GM12875 (cell line): ENCODE results near the gene DGKB.

Source experiments
- H3K4me3 ChIP-seq: one replicate; pipeline ENCODE4 v1.5.1; 2011; ENCODE audit warnings: low read depth, low read length, control low read depth
- TF ChIP-seq, protein P1 (sequence below): IDR thresholded peaks from 2 replicates; pipeline ENCODE4 v1.5.1; 2011; ENCODE audit warnings: low read depth, mild to moderate bottlenecking, control low read depth, inconsistent platforms, low read length, moderate library complexity, borderline replicate concordance; ENCODE audit not compliant: insufficient read depth

DGKB gene

DNA sequence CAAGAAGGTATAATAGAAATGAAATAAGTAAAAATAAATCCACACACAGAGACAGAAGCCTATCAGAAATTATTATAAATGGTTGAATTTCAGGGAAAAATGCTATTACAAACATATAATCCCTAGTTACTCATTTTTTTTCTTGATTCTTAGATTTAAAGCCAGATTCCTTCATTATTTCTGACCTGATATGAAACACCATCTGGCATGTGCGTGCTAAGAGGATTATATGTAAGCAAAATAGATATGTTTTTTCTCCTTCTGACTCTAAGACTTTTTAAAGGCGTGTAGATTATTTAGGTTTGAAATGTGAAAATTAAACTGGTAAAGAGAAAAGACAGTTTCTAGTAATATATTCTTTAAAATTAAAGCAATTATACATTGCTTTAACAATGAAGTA is 676.4 kb downstream of the DGKB start:
- TF ChIP-seq, protein P1, sequence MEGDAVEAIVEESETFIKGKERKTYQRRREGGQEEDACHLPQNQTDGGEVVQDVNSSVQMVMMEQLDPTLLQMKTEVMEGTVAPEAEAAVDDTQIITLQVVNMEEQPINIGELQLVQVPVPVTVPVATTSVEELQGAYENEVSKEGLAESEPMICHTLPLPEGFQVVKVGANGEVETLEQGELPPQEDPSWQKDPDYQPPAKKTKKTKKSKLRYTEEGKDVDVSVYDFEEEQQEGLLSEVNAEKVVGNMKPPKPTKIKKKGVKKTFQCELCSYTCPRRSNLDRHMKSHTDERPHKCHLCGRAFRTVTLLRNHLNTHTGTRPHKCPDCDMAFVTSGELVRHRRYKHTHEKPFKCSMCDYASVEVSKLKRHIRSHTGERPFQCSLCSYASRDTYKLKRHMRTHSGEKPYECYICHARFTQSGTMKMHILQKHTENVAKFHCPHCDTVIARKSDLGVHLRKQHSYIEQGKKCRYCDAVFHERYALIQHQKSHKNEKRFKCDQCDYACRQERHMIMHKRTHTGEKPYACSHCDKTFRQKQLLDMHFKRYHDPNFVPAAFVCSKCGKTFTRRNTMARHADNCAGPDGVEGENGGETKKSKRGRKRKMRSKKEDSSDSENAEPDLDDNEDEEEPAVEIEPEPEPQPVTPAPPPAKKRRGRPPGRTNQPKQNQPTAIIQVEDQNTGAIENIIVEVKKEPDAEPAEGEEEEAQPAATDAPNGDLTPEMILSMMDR = no peak
- no peak overlapping the region for H3K4me3 ChIP-seq

DNA sequence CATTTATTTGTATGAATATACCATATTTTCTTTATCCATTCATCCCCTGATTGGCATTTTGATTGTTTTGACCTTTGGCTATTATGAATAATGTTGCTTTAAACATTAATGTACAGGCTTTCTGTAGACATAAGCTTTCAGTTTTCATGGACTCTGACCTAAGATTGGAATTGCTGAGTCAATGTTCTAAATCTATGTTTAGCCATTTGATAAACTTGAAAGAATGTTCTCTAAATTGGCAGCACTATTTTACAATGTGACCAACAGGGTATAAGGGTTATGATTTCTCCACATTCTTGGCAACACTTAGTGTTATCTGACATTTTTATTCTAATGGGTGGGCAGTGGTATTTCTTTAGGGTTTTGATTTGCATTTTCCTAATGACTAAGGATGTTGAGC is 683.4 kb downstream of the DGKB start:
- no peak overlapping the region for H3K4me3 ChIP-seq
- TF ChIP-seq, protein P1 = no peak

DNA sequence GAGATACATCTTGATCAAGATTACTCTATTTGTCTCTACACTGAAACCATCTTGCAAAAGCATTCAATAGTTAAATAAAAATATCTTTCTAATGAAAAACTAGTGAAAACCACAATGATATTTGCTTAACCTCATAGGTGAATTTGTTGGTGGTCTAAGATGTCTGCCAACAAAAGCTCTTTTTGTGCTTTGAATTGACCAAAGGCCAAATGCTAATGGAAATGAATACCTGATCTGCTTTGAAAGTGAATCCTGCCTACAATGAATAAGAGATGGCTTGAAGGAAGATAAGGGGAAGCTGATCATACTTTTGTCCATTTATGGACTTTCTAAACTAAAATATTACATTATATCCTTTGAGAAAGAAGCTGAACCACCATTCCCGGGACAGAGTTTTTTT is 684.2 kb downstream of the DGKB start:
- TF ChIP-seq, protein P1 = no peak

DNA sequence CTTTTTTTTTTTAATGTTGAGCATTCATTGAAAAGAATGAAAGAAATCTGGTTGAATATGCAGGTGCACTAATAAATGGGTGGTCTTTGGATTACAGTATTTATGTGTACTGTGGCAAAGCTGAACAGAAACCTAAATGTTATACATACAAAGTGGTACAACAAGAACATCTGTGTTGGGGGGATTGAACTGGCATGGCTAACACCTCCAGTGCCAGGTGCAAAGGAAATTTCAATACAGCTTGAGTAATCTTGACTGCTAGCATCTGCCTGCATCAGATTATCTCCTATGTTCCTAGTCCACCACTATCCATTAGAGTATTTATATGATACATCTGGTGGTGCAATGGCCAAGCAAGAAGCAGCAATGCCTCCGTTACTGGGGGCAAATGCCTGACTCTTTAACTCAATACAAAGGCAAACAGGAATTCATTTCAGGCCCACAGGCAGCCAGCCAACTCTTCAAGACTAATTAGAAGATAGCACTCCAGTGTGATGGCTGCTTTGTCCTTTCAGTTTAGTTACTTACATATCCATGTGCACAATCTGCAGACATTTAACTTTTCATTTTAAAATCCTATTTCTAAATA is 692.6 kb downstream of the DGKB start:
- TF ChIP-seq, protein P1 = no peak
- no peak overlapping the region for H3K4me3 ChIP-seq

More for the DNA sequence above, 684.2 kb downstream of the DGKB start:
- H3K4me3 ChIP-seq = no peak overlapping the region

DNA sequence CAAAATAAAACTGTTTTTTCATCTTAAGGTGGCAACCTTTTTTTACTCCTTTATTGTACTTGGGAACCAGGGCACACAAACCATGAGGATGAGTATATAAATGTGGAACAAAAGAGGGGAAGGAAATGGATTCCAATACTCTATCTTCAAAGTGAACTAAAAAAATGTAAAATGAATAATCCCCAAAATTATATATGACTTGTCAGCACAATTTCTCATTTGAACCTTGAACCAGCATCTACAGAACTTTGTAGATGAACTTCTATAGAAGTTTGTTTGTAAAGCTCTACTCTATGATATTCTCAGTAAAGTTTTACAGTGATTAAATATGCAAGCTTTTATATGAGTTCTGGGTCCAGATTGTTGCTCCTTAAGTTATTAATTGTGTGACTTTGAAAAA is 694.8 kb downstream of the DGKB start:
- no peak overlapping the region for H3K4me3 ChIP-seq
- TF ChIP-seq, protein P1 = no peak

DNA sequence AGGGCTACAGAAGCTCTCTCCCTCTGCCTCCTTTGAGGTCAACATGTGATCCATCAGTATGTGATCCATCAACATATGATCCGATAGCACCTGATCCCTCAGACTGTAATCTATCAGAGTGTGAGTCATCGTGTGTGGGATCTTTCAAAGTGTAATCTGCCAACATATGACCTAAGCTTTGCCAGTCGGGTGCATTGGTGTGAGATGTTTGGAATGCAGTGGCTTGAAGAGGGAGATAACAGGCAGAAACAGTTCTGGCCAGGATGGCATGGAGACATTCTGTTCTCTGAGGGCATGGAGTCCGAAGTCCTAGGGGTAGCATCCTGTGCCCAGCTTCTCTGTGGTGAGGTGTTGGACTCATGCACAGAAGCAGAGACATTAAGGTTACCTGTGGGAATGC is 695.4 kb downstream of the DGKB start:
- H3K4me3 ChIP-seq = no peak overlapping the region
- TF ChIP-seq, protein P1 = no peak

DNA sequence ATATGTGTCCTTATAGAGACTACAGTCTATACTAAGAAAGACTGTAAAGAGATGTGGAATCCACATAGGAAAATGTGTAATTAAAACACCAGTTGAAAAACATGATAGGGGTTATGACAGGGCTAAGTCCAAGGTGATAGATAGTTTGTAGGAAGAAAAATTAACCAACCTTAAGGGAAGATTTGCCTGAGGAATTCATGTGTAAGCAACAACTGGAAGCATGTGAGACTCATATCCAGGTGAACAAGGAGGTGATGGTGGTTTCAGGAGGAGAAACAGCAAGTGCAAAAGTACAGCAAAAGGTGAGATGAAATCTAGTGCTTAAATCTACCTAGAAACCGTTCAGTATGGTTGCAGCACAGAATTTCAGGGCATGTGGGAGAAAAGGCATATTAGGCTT is 696.4 kb downstream of the DGKB start:
- TF ChIP-seq, protein P1 = no peak
- H3K4me3 ChIP-seq = no peak overlapping the region
